Raji (cell line): Measurements from ENCODE around the gene UBN1.

ENCODE experiments used
- POLR2A ChIP-seq: IDR thresholded peaks from 2 replicates; pipeline ENCODE4 v1.6.1; 2011; ENCODE audit warnings: low read depth, low read length, control low read depth; ENCODE audit not compliant: insufficient read depth

The UBN1 gene, protein sequence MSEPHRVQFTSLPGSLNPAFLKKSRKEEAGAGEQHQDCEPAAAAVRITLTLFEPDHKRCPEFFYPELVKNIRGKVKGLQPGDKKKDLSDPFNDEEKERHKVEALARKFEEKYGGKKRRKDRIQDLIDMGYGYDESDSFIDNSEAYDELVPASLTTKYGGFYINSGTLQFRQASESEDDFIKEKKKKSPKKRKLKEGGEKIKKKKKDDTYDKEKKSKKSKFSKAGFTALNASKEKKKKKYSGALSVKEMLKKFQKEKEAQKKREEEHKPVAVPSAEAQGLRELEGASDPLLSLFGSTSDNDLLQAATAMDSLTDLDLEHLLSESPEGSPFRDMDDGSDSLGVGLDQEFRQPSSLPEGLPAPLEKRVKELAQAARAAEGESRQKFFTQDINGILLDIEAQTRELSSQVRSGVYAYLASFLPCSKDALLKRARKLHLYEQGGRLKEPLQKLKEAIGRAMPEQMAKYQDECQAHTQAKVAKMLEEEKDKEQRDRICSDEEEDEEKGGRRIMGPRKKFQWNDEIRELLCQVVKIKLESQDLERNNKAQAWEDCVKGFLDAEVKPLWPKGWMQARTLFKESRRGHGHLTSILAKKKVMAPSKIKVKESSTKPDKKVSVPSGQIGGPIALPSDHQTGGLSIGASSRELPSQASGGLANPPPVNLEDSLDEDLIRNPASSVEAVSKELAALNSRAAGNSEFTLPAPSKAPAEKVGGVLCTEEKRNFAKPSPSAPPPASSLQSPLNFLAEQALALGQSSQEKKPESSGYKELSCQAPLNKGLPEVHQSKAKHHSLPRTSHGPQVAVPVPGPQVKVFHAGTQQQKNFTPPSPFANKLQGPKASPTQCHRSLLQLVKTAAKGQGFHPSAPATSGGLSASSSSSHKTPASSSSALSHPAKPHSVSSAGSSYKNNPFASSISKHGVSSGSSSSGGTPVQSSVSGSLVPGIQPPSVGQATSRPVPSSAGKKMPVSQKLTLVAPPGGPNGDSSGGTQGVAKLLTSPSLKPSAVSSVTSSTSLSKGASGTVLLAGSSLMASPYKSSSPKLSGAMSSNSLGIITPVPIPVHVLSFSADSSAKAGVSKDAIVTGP (N-terminal part only)

DNA sequence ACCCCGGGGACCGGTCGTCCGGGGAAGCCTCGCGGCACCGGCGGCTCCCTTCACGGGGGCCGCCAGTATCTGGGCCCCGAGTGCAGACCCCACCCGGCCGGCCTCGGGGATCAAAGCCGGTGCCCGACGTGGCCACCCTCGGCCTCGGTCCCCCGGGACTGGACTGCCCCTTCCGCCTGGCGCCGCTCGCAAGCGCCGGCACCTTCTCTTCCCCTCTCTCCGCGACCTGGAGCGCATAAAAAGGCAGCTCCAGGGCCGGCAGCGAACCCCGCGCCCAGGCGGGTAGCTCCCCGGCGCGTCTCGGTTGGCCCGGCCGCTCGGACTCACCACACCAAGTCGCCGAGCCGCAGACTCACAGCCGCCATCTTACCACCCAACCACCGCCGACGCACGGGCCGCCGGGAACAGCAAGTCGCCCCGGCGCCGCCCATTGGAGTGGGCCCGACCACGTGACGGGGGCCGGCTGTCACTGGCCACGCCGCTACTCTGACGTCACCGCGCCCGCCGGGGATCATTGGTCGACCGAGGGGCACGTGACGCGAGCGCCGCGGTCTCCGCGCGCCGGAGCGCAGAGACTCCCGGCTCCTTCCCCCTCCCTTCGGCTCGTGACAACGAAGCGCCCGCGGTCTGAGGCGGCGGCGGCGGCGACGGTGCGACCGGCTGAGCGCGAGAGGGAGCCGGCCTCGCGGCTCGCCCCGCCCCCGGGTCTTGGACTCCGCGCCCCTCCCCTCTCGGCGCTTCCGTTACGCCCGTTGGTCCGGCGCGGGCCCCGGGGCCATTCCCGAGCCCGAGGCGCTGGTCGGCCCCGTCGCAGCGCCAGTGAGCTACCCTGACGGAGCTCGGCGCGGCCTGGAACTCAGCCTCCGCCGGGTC is at the start of gene UBN1, which contains the start of gene GLYR1:
Gene UBN1, plus strand, starts transcription at position 581 of the 873 bp plus-strand sequence. CDS start 5,437 bp downstream, outside the sequence.
Gene GLYR1, minus strand, starts transcription at position 388 of the 873 bp plus-strand sequence. Its CDS starts 23 bp downstream, at position 365.
- peak; percentile 87 for TF ChIP-seq POLR2A

DNA sequence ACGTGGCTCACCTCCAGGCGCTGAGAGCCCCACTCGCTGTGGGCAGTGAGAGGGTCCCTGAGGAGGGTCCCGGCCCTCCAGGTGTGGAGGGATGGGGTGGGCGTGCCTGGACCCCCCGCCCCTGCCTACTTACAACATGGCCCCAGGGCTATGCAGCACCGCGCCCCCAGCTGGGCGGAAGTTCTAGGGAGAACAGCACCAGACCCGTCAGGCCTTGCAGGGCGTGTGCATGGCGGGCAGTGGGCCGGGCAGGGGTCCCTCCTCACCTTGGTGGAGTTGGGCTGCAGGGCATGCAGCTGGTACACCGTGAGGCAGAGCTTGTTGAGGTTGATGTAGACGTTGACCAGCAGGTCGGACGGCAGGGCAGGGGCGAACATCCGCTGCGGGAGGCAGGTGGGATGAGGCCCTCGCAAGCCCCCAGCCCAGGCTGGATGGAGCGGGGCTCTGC is 49.5 kb upstream of the UBN1 start:
- no peak for TF ChIP-seq POLR2A

DNA sequence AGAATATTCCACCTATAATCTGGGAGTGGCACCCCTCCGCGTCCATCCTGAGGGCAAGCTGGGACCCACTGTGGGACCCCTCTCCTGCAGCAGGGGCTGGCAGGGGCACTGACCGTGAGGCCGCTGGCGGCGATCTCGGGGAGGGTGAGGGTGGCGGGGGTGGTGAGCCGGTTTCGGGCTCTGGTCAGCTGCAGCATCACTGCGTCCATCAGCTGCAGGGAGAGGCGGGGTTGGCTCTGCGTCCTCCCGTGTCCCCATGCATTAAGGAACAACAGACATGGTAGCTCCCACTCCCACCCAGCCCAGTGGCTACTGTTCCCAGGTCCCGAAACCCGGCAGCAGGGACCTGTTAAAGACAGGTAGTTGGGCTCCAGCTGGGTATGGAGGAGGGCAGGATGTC is 48.8 kb upstream of the UBN1 start:
- no peak for TF ChIP-seq POLR2A

DNA sequence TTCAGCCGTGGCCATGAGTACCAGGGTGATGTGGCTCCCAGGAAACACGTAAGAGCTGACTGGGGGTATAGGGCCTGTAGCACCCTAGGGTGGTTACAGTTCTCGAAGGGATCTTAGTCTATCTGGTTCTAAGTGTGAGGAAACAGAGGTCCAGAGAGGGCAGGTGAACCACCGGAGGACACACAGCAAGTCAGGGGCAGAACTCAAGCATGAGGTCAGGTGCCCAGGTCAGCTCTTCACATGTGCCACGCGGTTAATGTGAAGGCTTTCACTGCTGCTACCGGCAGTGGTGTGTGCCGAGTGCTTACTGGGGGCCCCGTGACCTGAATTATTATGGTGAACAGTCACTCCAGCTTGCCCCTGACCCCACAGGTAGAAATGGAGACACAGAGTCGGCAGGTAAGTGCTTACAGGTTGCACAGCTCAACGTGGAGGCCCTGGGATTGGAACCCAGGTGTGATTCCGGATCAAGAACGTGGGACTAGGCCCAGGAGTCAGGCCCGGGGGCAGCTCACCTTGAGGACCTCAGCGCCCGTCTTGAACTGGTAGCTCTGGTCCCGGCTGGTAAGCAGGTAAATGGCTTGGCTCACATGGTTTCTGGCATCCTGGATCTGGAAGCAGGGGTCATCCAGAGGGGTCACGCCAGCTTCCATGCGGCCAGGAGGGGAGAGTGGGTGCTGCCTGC is 48.0 kb upstream of the UBN1 start:
- TF ChIP-seq POLR2A = no peak

DNA sequence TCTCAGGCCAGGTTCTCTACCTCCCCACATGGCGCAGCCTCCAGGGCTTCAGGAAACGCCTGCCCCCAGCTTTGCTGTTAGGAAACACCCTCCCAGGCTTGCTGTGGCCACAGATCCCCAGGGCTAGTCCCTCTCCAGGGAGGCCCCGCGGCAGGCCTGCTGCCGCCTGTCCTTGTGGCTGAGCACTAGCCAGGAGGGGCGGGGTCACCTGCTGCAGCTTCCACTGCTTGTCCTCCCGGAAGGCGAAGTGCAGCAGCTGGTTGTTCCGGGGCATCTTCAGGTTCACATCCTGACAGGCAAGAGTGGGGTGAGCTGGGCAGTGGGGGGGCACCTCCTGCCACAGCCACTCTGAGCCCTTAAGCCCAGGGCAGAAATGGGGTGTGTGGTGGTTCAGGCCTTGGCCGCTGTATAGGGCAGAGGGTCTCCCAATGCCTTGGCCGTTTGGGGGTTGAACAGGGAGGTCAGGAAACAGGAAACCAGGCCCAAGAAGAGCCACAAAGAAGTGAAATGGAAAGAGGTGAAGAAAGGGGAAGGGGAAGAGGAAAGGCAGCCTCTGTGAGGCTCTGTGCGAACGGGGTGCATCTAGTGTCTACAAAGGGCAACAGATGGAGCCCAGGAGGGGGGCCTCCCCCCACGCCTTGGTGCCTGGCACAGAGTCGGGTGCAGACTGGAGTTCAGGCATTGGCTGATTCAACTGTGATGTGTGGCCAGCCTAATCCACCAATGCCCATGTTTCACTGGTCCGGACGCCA is 46.8 kb upstream of the UBN1 start:
- no peak for TF ChIP-seq POLR2A

DNA sequence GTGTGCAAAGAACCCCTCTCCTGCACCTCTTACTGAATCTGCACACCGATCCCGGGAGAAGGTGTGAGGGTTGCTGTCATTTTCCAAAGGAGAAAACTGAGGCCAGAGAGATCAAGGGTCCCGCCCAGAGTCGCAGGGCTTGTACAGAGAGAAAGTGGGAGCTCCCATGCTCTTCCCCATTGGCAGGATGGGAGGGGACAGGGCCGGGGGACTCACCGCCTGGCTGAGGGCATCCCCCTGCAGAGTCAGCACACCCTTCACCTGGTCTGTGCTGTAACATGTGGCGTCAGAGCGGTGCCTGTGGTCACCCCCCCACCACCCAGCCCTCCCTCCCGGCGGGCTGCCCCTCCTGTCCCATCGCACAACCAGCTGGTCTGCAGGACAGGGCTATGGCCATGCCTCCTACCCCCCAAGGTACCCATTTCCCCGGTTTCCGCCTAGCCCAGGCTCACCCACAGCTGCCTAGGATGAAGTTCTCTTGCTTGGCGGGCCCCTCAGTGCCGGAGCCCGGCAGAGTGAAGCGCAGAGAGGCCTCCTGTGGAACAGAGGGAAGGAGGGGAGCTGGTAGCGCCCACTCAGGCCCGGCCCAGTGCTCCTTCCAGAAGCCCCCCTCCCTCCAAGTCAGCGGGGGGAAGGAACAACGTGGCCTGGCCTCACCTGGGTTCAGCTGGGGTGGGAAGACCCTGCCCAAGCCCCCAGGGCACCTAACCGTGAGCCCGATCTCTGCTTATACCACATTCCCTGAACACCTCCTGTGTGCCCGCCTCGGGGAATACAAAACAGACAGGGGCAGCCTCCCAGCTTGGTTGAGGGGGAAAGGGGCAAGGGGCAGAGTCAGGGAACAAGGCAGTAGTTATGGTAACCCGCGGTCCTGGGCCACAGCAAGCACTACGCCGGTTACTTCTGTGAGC is 46.0 kb upstream of the UBN1 start:
- TF ChIP-seq POLR2A = no peak

DNA sequence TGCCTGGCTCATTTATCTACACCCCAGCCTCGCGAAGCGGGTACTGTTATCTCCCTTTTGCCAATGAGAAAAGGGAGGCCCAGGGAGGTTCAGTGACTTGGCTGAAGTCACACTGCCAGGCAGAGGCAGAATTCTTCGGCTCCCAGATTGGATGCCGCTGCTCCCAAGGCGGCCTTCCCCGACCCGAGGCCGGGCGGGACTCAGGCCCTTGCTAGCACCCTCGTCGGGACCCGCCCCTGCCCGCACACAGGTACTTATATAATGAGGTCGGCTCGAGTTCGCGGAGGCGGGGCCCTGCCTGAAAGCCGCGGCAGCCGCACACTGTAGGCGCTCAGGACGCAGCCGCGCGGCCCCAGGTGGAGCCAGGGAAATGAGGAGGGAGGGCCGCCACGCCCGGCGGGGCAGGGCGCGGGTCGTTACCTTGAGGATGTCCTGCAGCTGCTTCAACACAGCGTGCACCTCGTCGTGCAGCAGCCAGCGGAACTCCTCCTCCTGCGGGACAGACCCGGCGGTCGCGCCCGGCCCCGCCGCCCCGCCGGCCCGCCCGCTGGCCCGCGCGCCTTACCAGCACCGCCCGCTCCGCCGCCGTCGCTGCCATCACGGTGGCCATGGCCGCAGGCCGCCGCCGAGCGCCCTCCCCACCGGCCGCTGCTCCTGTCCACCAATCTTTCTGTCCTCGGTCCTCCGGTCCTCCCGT is 45.2 kb upstream of the UBN1 start, which contains the start of gene ROGDI:
Gene ROGDI, minus strand, starts transcription at position 672 of the 697 bp plus-strand sequence. Its CDS starts 62 bp downstream, at position 610.
- TF ChIP-seq POLR2A = peak; percentile 75

DNA sequence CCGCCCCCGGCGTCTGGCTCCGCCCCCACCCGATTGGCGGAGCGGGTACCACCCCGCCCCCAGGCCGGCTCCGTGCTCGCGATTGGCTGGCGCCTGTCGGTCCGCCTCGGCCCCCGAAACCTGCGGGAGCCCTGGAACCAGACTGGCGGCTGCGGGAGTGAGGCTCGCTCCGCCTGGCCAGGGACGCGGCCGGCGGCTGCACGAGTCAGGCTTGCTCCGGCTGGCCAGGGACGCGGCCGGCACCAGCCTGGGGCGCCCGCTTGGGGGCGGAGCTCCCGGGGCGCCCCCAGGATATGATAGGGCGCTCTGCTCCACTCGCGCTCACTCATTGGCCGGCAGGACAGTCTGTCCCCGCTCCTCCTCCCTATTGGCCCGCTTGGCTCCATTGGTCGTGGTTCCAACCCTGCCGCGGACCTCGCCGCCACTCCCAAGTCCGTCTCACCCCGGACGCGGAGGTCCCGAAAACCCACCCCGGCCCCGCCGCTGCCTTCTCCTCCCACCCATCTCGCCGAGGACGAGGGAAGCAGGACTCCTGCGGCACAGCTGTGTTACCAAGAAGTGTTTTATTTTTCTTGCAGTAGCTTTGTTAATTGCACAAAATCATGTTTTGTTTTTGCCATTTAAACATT is 44.5 kb upstream of the UBN1 start:
- no peak for TF ChIP-seq POLR2A

DNA sequence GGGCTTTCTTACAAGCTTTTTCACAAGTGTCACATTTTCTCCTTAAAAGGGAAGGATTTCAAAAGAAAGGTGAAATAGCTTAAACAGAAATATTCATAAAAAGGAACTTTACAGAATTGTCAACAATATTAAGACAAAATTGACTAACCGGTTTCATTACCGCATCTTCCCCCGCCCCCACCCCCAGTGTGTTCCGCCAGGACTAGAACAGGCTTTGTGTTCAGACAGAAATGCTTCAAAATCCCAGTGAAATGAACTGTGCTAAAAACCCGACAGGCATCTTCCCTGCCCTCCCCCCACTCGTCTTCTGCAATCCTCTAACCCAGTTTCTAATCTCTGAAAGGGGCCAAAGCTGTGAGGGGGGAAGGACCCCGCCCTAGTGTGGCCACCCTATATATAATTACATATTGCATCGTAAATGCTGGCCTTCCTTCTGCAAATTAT is 43.9 kb upstream of the UBN1 start:
- TF ChIP-seq POLR2A = no peak

DNA sequence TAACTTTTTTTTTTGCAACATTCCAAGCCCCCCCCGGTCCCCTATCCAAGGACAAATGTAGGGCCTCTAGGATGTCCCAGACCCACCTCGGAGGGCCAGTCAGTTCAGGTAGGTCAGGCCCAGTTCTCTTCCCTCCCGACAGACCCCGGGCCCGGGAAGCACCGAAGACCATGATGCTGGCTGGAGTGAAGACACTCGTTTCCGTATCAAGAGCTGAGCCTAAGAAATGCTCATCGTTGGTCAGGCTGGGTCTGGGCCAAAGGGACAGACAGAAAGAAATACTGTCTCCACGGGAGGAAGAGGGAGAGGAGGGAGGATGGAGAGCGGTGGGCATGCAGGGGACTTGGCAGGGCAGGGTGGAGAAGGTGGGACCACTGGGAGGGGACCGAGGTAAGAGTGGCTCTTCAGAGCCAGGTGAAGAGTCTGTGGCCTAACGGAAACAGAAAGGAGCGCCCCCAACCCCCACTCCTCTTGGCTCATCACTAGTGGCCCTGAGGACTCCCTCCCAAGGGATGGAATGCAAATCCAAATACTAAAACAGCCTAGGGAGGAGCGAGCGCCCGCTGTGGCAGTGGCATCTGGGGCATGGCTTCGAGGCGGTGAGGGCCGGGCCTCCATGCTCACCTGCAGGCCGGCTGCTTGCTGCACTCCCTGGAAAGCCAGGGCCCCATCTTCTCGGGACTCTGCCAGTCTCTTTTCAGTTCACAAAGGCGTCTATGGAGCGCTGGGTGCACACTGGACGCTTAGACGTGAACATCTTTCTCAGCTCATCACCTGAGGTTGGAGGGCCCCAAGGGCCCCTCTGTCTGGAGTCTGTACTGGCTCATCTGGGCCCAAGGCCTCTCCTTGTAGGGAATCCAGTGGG is 43.2 kb upstream of the UBN1 start:
- no peak for TF ChIP-seq POLR2A
